Liver (tissue), 3 donors: ENCODE data around the gene SEC14L3.

Experiments
- EGR1 ChIP-seq, 2 donors: IDR thresholded peaks; 2 replicates each; pipeline ENCODE4 v1.6.1; 2016 to 2018; ENCODE audit warnings: antibody characterized with exemption in 2 of 2, low read depth in 2 of 2
- FOXA1 ChIP-seq: IDR thresholded peaks from 2 replicates; pipeline ENCODE4 v1.6.1; 2016; ENCODE audit warnings: antibody characterized with exemption
- GABPA ChIP-seq, 2 donors: IDR thresholded peaks in 1 of 2; conservative IDR thresholded peaks in 1 of 2; 2 replicates each; pipeline ENCODE4 v1.6.1; 2016; ENCODE audit warnings: antibody characterized with exemption in 2 of 2, mild to moderate bottlenecking in 1 of 2, moderate library complexity in 1 of 2
- JUND ChIP-seq, 2 donors: IDR thresholded peaks; 2 replicates each; pipeline ENCODE4 v1.6.1; 2016; ENCODE audit warnings: antibody characterized with exemption in 2 of 2
- NR2F2 ChIP-seq: IDR thresholded peaks from 2 replicates; pipeline ENCODE4 v1.6.1; 2016; ENCODE audit warnings: antibody characterized with exemption
- RAD21 ChIP-seq, 2 donors: IDR thresholded peaks; 2 replicates each; pipeline ENCODE4 v1.6.1; 2016; ENCODE audit warnings: antibody characterized with exemption in 2 of 2, mild to moderate bottlenecking in 2 of 2
- SP1 ChIP-seq: IDR thresholded peaks from 2 replicates; pipeline ENCODE4 v1.6.1; 2018; ENCODE audit warnings: antibody characterized with exemption, mild to moderate bottlenecking
- TAF1 ChIP-seq: conservative IDR thresholded peaks from 2 replicates; pipeline ENCODE4 v1.6.1; 2016; ENCODE audit warnings: antibody characterized with exemption, mild to moderate bottlenecking
- YY1 ChIP-seq: IDR thresholded peaks from 2 replicates; pipeline ENCODE4 v1.6.1; 2016; ENCODE audit warnings: antibody characterized with exemption, mild to moderate bottlenecking
- TF ChIP-seq, protein P1 (sequence below): fragments of 150-350 bp; IDR thresholded peaks from 2 replicates; pipeline ENCODE4 v1.5.1; 2017; ENCODE audit warnings: improper control_type of control experiment, low read depth, low read length; ENCODE audit not compliant: missing input control
- TF ChIP-seq, protein P2 (sequence below): IDR thresholded peaks from 2 replicates; pipeline ENCODE4 v1.6.1; 2016; ENCODE audit warnings: antibody characterized with exemption
- TF ChIP-seq, protein P3 (sequence below): IDR thresholded peaks from 2 replicates; pipeline ENCODE4 v1.6.1; 2016; ENCODE audit warnings: antibody characterized with exemption
- TF ChIP-seq, protein P4 (sequence below): IDR thresholded peaks from 2 replicates; pipeline ENCODE4 v1.6.1; 2016; ENCODE audit warnings: antibody characterized with exemption, mild to moderate bottlenecking
- TF ChIP-seq, protein P5 (sequence below): IDR thresholded peaks from 2 replicates; pipeline ENCODE4 v1.6.1; 2016; ENCODE audit warnings: antibody characterized with exemption
- donor health status: healthy.
- donor health status: healthy.

DNA sequence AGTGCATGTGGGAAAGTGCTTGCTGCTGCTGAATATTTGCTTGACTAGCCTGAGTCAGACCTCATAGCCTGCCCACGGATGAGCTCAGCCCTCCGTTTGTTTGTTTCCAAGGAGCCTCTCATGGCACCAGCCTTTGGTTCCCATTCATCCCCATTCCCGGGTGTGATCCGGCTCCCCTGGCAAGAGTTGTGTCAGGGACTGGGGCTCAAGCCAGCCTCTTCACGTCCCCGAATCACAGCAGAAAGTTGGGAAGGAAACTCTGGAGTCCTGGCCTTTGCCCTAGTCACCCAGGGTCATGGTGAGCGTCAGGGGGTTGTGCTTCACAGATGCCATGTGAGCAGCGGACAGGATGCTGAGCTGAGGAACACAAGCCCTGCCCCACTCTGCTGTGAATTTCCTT lies 13.8 kb downstream of the SEC14L3 start:
- TF ChIP-seq, protein P1, sequence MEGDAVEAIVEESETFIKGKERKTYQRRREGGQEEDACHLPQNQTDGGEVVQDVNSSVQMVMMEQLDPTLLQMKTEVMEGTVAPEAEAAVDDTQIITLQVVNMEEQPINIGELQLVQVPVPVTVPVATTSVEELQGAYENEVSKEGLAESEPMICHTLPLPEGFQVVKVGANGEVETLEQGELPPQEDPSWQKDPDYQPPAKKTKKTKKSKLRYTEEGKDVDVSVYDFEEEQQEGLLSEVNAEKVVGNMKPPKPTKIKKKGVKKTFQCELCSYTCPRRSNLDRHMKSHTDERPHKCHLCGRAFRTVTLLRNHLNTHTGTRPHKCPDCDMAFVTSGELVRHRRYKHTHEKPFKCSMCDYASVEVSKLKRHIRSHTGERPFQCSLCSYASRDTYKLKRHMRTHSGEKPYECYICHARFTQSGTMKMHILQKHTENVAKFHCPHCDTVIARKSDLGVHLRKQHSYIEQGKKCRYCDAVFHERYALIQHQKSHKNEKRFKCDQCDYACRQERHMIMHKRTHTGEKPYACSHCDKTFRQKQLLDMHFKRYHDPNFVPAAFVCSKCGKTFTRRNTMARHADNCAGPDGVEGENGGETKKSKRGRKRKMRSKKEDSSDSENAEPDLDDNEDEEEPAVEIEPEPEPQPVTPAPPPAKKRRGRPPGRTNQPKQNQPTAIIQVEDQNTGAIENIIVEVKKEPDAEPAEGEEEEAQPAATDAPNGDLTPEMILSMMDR: no peak
- TF ChIP-seq, protein P2, sequence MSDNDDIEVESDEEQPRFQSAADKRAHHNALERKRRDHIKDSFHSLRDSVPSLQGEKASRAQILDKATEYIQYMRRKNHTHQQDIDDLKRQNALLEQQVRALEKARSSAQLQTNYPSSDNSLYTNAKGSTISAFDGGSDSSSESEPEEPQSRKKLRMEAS: no peak
- TF ChIP-seq RAD21 (IDR thresholded peaks at IDR 0.05): no peak
- TF ChIP-seq, protein P3, sequence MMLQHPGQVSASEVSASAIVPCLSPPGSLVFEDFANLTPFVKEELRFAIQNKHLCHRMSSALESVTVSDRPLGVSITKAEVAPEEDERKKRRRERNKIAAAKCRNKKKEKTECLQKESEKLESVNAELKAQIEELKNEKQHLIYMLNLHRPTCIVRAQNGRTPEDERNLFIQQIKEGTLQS: no peak
- no peak for TF ChIP-seq GABPA (IDR thresholded peaks at IDR 0.05 in 1 of 2, conservative IDR thresholded peaks at IDR 0.05 in 1 of 2)
- no peak for TF ChIP-seq TAF1
- TF ChIP-seq SP1: no peak
- TF ChIP-seq, protein P4, sequence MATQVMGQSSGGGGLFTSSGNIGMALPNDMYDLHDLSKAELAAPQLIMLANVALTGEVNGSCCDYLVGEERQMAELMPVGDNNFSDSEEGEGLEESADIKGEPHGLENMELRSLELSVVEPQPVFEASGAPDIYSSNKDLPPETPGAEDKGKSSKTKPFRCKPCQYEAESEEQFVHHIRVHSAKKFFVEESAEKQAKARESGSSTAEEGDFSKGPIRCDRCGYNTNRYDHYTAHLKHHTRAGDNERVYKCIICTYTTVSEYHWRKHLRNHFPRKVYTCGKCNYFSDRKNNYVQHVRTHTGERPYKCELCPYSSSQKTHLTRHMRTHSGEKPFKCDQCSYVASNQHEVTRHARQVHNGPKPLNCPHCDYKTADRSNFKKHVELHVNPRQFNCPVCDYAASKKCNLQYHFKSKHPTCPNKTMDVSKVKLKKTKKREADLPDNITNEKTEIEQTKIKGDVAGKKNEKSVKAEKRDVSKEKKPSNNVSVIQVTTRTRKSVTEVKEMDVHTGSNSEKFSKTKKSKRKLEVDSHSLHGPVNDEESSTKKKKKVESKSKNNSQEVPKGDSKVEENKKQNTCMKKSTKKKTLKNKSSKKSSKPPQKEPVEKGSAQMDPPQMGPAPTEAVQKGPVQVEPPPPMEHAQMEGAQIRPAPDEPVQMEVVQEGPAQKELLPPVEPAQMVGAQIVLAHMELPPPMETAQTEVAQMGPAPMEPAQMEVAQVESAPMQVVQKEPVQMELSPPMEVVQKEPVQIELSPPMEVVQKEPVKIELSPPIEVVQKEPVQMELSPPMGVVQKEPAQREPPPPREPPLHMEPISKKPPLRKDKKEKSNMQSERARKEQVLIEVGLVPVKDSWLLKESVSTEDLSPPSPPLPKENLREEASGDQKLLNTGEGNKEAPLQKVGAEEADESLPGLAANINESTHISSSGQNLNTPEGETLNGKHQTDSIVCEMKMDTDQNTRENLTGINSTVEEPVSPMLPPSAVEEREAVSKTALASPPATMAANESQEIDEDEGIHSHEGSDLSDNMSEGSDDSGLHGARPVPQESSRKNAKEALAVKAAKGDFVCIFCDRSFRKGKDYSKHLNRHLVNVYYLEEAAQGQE: no peak
- no peak for TF ChIP-seq YY1
- no peak for TF ChIP-seq FOXA1
- no peak for TF ChIP-seq JUND (IDR thresholded peaks at IDR 0.05)
- TF ChIP-seq, protein P5, sequence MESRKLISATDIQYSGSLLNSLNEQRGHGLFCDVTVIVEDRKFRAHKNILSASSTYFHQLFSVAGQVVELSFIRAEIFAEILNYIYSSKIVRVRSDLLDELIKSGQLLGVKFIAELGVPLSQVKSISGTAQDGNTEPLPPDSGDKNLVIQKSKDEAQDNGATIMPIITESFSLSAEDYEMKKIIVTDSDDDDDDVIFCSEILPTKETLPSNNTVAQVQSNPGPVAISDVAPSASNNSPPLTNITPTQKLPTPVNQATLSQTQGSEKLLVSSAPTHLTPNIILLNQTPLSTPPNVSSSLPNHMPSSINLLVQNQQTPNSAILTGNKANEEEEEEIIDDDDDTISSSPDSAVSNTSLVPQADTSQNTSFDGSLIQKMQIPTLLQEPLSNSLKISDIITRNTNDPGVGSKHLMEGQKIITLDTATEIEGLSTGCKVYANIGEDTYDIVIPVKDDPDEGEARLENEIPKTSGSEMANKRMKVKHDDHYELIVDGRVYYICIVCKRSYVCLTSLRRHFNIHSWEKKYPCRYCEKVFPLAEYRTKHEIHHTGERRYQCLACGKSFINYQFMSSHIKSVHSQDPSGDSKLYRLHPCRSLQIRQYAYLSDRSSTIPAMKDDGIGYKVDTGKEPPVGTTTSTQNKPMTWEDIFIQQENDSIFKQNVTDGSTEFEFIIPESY: no peak
- TF ChIP-seq EGR1 (IDR thresholded peaks at IDR 0.05; ENCODE audit: low read depth in 2 of 2): no peak
- TF ChIP-seq NR2F2: no peak
